Activated CD4-positive, alpha-beta T cell treated with anti-CD3 and anti-CD28 coated beads, Interleukin-2, amount 10 ng/mL, durations not matched to agents 7 days and 5 days (primary cell): Measurements from ENCODE around the gene RHBDD1. TPM values are rescaled to one million over a fixed set of nuclear protein-coding genes. Genes with fewer than 3 reads are reported as not detected.
A peak's percentile ranks its signal among the peaks of the same experiment; 100 is the strongest.

ENCODE experiments used
- CTCF ChIA-PET: fragments of 350-600 bp; sonication (Branson Sonifier 250); formaldehyde crosslinking; loops from one replicate; lab custom pipeline; 2021; ENCODE audit warnings: antibody characterized with exemption; lab: Charles Lee
- POLR2A ChIA-PET: fragments of 350-600 bp; sonication (Branson Sonifier 250); formaldehyde crosslinking; loops from one replicate; lab custom pipeline; 2021; ENCODE audit warnings: antibody characterized with exemption; lab: Charles Lee
- DNase-seq: peaks from one replicate; pipeline ENCODE4 v3.0.0-alpha.2; 2020
- H3K27ac Mint-ChIP-seq: one replicate; pipeline ENCODE4 v1.8.0; 2021; ENCODE audit warnings: mild to moderate bottlenecking, moderate library complexity, mixed read lengths
- H3K27me3 Mint-ChIP-seq: one replicate; pipeline ENCODE4 v1.8.0; 2021; ENCODE audit warnings: mixed read lengths
- H3K36me3 Mint-ChIP-seq: one replicate; pipeline ENCODE4 v1.8.0; 2021; ENCODE audit warnings: low read depth, mixed read lengths
- H3K4me1 Mint-ChIP-seq: one replicate; pipeline ENCODE4 v1.8.0; 2021; ENCODE audit warnings: mixed read lengths
- H3K4me3 Mint-ChIP-seq: one replicate; pipeline ENCODE4 v1.8.0; 2021; ENCODE audit warnings: mild to moderate bottlenecking, moderate library complexity, mixed read lengths
- H3K9me3 Mint-ChIP-seq: one replicate; pipeline ENCODE4 v1.8.0; 2021; ENCODE audit warnings: mixed read lengths
- total RNA-seq, 2 experiments: library from RNA; stranded (reverse); gene quantifications; one replicate each; pipeline ENCODE4 v1.2.3, GENCODE V29; 2021

RHBDD1 gene
- total RNA-seq, 2 experiments from 2014 or later, result 35.5 to 45.9 TPM

- Mint-ChIP-seq H3K36me3 (peaks cover 11% of the 10 kb centered on the region), H3K27ac (no peak overlapping the region), H3K27me3 (no peaks in the 10 kb centered on the region), H3K4me3 (no peak overlapping the region), H3K4me1 (peaks cover 3% of the 10 kb centered on the region), H3K9me3 (no peaks in the 10 kb centered on the region)
- ChIA-PET POLR2A (no interaction called here), CTCF (no interaction called here)
- no peak for DNase-seq
These were observed 63.0 kb downstream of the RHBDD1 start for GRCh38 chr2:226898897-226899296.

GRCh38 chr2:226902041-226902966 lies 66.5 kb downstream of the RHBDD1 start:
- DNase-seq, result no peak
- Mint-ChIP-seq H3K4me1 (peaks cover 23% of the 10 kb centered on the region), H3K4me3 (no peak overlapping the region), H3K27me3 (no peaks in the 10 kb centered on the region), H3K27ac (no peak overlapping the region), H3K36me3 (peaks cover 1% of the 10 kb centered on the region), H3K9me3 (no peaks in the 10 kb centered on the region)
- POLR2A ChIA-PET, result no interaction called here
- CTCF ChIA-PET, result no interaction called here

- H3K4me1 Mint-ChIP-seq, result peaks cover 23% of the 10 kb centered on the region
- ChIA-PET CTCF (interaction anchor here (1.2 kb wide), 1 partner anchor 12 kb away, joined by 3 read pairs; no protein-coding TSS in a partner anchor), POLR2A (no interaction called here)
- no peaks in the 10 kb centered on the region for H3K9me3 Mint-ChIP-seq
- H3K27me3 Mint-ChIP-seq, result no peaks in the 10 kb centered on the region
- DNase-seq, result no peak
- no peak overlapping the region for H3K27ac Mint-ChIP-seq
- H3K36me3 Mint-ChIP-seq, result no peaks in the 10 kb centered on the region
- H3K4me3 Mint-ChIP-seq, result no peak overlapping the region
These were observed 67.3 kb downstream of the RHBDD1 start for GRCh38 chr2:226903179-226903578.

GRCh38 chr2:226904592-226904991 lies 68.7 kb downstream of the RHBDD1 start:
- Mint-ChIP-seq H3K27ac (no peak overlapping the region), H3K27me3 (no peaks in the 10 kb centered on the region), H3K4me1 (peaks cover 23% of the 10 kb centered on the region), H3K4me3 (no peak overlapping the region), H3K9me3 (no peaks in the 10 kb centered on the region), H3K36me3 (peaks cover 2% of the 10 kb centered on the region)
- POLR2A ChIA-PET, result no interaction called here
- CTCF ChIA-PET, result interaction anchor here (1.3 kb wide), 1 partner anchor 10 kb away, joined by 3 read pairs; no protein-coding TSS in a partner anchor
- no peak for DNase-seq

GRCh38 chr2:226905718-226906117 lies 69.9 kb downstream of the RHBDD1 start:
- Mint-ChIP-seq H3K4me1 (peaks cover 23% of the 10 kb centered on the region), H3K36me3 (peaks cover 2% of the 10 kb centered on the region), H3K9me3 (no peaks in the 10 kb centered on the region), H3K27me3 (no peaks in the 10 kb centered on the region), H3K27ac (no peak overlapping the region), H3K4me3 (no peak overlapping the region)
- POLR2A ChIA-PET, result no interaction called here
- no peak for DNase-seq
- CTCF ChIA-PET, result interaction anchor here (1.3 kb wide), 1 partner anchor 9 kb away, joined by 3 read pairs; no protein-coding TSS in a partner anchor

- DNase-seq, result no peak
- peaks cover 6% of the 10 kb centered on the region for H3K36me3 Mint-ChIP-seq
- H3K27ac Mint-ChIP-seq, result peak overlapping the region; percentile 14
- H3K27me3 Mint-ChIP-seq, result no peaks in the 10 kb centered on the region
- peaks cover 23% of the 10 kb centered on the region for H3K4me1 Mint-ChIP-seq
- H3K4me3 Mint-ChIP-seq, result no peak overlapping the region
- POLR2A ChIA-PET, result no interaction called here
- no peaks in the 10 kb centered on the region for H3K9me3 Mint-ChIP-seq
- CTCF ChIA-PET, result no interaction called here
These were observed 70.4 kb downstream of the RHBDD1 start for GRCh38 chr2:226906163-226906693.

GRCh38 chr2:226909126-226909525 lies 73.3 kb downstream of the RHBDD1 start:
- H3K36me3 Mint-ChIP-seq, result peaks cover 15% of the 10 kb centered on the region

GRCh38 chr2:226909836-226910235 lies 74.0 kb downstream of the RHBDD1 start:
- Mint-ChIP-seq H3K27me3 (no peaks in the 10 kb centered on the region), H3K27ac (no peak overlapping the region), H3K9me3 (no peaks in the 10 kb centered on the region), H3K4me3 (no peak overlapping the region), H3K4me1 (peaks cover 20% of the 10 kb centered on the region), H3K36me3 (peaks cover 15% of the 10 kb centered on the region)
- ChIA-PET POLR2A (interaction anchor here (0.7 kb wide), 1 partner anchor 718 kb away, joined by 5 read pairs; no protein-coding TSS in a partner anchor), CTCF (no interaction called here)
- no peak for DNase-seq

More at GRCh38 chr2:226909126-226909525, 73.3 kb downstream of the RHBDD1 start:
- POLR2A ChIA-PET, result no interaction called here
- no peaks in the 10 kb centered on the region for H3K9me3 Mint-ChIP-seq
- peaks cover 20% of the 10 kb centered on the region for H3K4me1 Mint-ChIP-seq
- H3K27me3 Mint-ChIP-seq, result no peaks in the 10 kb centered on the region
- no peak overlapping the region for H3K27ac Mint-ChIP-seq
- no peak for DNase-seq
- CTCF ChIA-PET, result interaction anchor here (0.7 kb wide), 1 partner anchor 305 kb away, joined by 3 read pairs; no protein-coding TSS in a partner anchor
- no peak overlapping the region for H3K4me3 Mint-ChIP-seq

GRCh38 chr2:226910384-226910783 lies 74.5 kb downstream of the RHBDD1 start:
- H3K9me3 Mint-ChIP-seq, result no peaks in the 10 kb centered on the region
- ChIA-PET CTCF (no interaction called here), POLR2A (interaction anchor here (0.7 kb wide), 1 partner anchor 719 kb away, joined by 5 read pairs; no protein-coding TSS in a partner anchor)
- H3K4me3 Mint-ChIP-seq, result no peak overlapping the region
- H3K27ac Mint-ChIP-seq, result no peak overlapping the region
- H3K36me3 Mint-ChIP-seq, result peaks cover 18% of the 10 kb centered on the region
- H3K27me3 Mint-ChIP-seq, result no peaks in the 10 kb centered on the region
- H3K4me1 Mint-ChIP-seq, result peaks cover 16% of the 10 kb centered on the region
- DNase-seq, result no peak

GRCh38 chr2:226911932-226912331 lies 76.1 kb downstream of the RHBDD1 start:
- ChIA-PET POLR2A (no interaction called here), CTCF (interaction anchor here (0.6 kb wide), 1 partner anchor 60 kb away, joined by 5 read pairs; no protein-coding TSS in a partner anchor)
- Mint-ChIP-seq H3K27ac (no peak overlapping the region), H3K4me3 (no peak overlapping the region), H3K4me1 (peaks cover 9% of the 10 kb centered on the region), H3K9me3 (no peaks in the 10 kb centered on the region), H3K27me3 (no peaks in the 10 kb centered on the region), H3K36me3 (peaks cover 19% of the 10 kb centered on the region)
- DNase-seq, result no peak

GRCh38 chr2:226913641-226914040 lies 77.8 kb downstream of the RHBDD1 start:
- Mint-ChIP-seq H3K27me3 (no peaks in the 10 kb centered on the region), H3K4me1 (peaks cover 9% of the 10 kb centered on the region), H3K36me3 (peaks cover 19% of the 10 kb centered on the region), H3K27ac (no peak overlapping the region), H3K4me3 (no peak overlapping the region), H3K9me3 (no peaks in the 10 kb centered on the region)
- no peak for DNase-seq
- POLR2A ChIA-PET, result no interaction called here
- CTCF ChIA-PET, result interaction anchor here (1.2 kb wide), 1 partner anchor 9 kb away, joined by 3 read pairs; no protein-coding TSS in a partner anchor

GRCh38 chr2:226915846-226916360 lies 80.0 kb downstream of the RHBDD1 start:
- no peak for DNase-seq
- Mint-ChIP-seq H3K36me3 (peaks cover 16% of the 10 kb centered on the region), H3K27me3 (no peaks in the 10 kb centered on the region), H3K4me1 (peaks cover 9% of the 10 kb centered on the region), H3K4me3 (no peak overlapping the region), H3K9me3 (no peaks in the 10 kb centered on the region), H3K27ac (no peak overlapping the region)
- ChIA-PET POLR2A (no interaction called here), CTCF (interaction anchor here (0.6 to 1.2 kb wide), 2 partner anchors 12 to 50 kb away, joined by 3 read pairs; no protein-coding TSS in a partner anchor)
